22Rv1 (cell line): ENCODE results near the gene MED29.

Source experiments
- CTCF ChIP-seq: fragments of 450-650 bp; IDR thresholded peaks from 2 replicates; pipeline ENCODE4 v1.5.1; 2017; ENCODE audit warnings: mild to moderate bottlenecking
- ZFX ChIP-seq: fragments of 450-650 bp; IDR thresholded peaks from 2 replicates; pipeline ENCODE4 v1.6.1; 2017; ENCODE audit warnings: antibody characterized with exemption, borderline replicate concordance

GRCh38 chr19:39432677-39433025, 41.5 kb downstream of the MED29 start:
- TF ChIP-seq CTCF (no peak), ZFX (no peak)
